ENCODE data around the gene PRPF6.

DNA sequence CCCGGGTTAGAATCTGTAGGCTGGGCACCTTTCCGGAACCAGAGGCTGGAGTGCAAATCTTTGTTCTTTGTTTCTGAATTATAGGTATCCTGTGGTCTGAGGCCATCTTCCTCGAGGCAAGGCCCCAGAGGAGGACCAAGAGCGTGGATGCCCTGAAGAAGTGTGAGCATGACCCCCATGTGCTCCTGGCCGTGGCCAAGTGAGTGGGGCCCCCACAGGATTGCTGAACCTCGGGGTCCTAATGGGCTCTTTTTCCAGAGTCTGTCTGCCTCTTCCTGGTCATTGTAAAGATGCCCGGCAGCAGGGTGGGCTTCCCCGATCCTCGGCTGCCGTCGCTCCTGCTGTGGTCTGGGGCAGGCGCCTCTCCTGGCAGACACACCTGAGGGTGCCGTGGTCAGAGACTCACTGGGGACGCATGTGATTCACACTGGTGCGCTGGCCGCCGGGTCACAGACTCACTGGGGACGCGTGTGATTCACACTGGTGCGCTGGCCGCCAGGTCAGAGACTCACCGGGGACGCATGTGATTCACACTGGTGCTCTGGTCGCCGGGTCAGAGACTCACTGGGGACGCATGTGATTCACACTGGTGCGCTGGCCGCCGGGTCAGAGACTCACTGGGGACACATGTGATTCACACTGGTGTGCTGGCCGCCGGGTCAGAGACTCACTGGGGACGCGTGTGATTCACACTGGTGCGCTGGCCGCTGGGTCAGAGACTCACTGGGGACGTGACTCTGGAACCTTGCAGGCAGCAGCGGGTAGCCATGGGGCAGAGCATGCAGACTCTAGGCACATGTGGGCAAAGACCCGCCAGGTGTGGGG lies 48.6 kb downstream of the PRPF6 start:
- TF ChIP-seq, protein P1, sequence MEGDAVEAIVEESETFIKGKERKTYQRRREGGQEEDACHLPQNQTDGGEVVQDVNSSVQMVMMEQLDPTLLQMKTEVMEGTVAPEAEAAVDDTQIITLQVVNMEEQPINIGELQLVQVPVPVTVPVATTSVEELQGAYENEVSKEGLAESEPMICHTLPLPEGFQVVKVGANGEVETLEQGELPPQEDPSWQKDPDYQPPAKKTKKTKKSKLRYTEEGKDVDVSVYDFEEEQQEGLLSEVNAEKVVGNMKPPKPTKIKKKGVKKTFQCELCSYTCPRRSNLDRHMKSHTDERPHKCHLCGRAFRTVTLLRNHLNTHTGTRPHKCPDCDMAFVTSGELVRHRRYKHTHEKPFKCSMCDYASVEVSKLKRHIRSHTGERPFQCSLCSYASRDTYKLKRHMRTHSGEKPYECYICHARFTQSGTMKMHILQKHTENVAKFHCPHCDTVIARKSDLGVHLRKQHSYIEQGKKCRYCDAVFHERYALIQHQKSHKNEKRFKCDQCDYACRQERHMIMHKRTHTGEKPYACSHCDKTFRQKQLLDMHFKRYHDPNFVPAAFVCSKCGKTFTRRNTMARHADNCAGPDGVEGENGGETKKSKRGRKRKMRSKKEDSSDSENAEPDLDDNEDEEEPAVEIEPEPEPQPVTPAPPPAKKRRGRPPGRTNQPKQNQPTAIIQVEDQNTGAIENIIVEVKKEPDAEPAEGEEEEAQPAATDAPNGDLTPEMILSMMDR (IDR thresholded peaks at IDR 0.05; ENCODE audit: extremely low read depth in 1 of 2, insufficient read depth in 1 of 2, low read depth in 1 of 2, low read length in 2 of 2), result no peak
- no peak for TF ChIP-seq POLR2A (IDR thresholded peaks at IDR 0.05; ENCODE audit: low read depth, low read length)
- TF ChIP-seq POLR2AphosphoS5 (IDR thresholded peaks at IDR 0.05; ENCODE audit: insufficient read depth, low read depth, low read length), result no peak
- no peak for TF ChIP-seq EZH2 (IDR thresholded peaks at IDR 0.05; ENCODE audit: borderline replicate concordance, low read depth, low read length, severe bottlenecking)
- TF ChIP-seq, protein P2, sequence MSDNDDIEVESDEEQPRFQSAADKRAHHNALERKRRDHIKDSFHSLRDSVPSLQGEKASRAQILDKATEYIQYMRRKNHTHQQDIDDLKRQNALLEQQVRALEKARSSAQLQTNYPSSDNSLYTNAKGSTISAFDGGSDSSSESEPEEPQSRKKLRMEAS (IDR thresholded peaks at IDR 0.05; ENCODE audit: insufficient read depth, insufficient read length), result no peak
